Stimulated activated CD4-positive, alpha-beta T cell treated with anti-CD3 and anti-CD28 coated beads, Interleukin-1b, Interleukin-23, amount 100 ng/mL, for 48 hours (primary cell): Measurements from ENCODE around the gene R3HDM1.
"Not testable (repeated sequence)": the region's sequence is repeated elsewhere in the genome, so short reads cannot be mapped to it uniquely, and the experiment has no call there.

ENCODE experiments used
- DNase-seq: peaks from one replicate; pipeline ENCODE4 v3.0.0-alpha.2; 2020

Gene R3HDM1

DNA sequence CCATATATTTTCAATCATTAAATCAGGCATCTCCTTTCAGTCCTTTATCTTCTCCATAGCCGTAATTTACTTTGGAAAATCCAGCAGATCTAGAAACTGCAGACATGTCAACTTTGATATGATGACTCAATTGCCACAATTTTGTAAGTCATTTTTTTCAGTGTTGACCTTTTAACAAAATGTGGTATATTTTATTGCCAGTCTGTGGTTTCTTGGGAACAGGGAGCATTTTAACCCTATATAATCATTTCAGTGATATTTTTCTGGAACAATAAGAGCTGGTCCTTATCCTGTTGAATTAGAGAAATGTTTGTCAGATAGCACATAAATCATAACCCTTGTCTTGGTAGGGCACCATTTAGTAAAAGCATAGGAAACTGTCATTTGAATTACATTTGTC, 119.4 kb downstream of the R3HDM1 start:
- no peak for DNase-seq

DNA sequence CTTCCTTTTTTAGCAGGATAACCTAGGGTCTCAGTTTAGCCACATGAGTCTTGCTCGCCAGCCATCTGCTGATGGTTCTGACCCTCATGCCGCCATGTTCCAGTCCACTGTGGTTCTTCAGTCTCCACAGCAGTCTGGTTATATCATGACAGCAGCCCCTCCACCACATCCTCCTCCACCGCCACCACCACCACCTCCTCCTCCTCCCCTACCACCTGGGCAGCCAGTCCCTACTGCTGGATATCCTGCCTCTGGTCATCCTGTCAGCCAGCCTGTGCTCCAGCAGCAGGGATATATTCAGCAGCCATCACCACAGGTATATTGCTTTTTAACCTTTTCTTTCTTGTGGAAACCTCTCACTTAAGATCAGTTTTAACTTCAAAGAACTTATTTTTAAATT, 120.4 kb downstream of the R3HDM1 start:
- DNase-seq, result no peak

DNA sequence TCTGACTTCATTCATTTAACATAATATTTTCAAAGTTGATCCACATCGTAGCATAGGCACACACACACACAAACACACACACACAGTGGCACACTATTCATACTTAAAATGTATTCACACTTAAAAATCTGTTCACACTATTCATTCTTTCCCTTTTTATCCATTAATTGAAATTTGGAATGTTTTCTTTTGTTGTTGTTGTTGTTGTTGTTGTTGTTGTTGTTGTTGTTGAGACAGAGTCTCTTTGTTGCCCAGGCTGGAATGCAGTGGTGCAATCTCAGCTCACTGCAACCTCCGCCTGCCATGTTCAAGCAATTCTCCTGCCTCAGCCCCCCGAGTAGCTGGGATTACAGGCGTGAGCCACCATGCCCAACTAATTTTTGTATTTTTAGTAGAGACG, 123.0 kb downstream of the R3HDM1 start:
- DNase-seq, result not testable (repeated sequence)

DNA sequence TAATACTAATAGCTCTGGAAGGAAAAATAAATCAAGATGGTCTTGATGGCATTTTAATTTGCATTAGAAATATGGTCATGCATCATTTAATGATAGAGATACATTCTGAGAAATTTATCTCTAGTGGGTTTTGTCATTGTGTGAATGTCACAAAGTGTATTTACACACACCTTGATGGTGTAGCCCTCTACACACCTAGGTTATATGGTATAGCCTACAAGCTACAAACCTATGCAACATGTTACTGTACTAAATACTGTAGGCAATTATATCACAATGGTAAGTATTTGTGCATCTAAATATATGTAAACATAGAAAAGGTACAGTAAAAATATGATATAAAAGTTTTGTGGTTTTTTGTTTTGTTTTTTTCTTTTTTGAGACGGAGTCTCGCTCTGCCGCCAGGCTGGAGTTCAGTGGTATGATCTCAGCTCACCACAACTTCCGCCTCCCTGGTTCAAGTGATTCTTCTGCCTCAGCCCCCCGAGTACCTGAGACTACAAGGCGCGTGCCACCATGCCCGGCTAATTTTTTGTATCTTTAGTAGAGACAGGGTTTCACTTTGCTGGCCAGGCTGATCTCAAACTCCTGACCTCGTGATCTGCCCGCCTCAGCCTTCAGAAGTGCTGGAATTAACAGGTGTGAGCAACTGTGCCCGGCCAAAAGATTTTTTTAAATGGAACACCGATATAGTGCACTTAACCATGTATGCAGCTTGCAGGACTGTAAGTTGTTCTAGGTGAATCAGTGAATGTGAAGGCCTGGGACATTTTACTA, 126.7 kb downstream of the R3HDM1 start:
- DNase-seq, result peak; percentile 23

DNA sequence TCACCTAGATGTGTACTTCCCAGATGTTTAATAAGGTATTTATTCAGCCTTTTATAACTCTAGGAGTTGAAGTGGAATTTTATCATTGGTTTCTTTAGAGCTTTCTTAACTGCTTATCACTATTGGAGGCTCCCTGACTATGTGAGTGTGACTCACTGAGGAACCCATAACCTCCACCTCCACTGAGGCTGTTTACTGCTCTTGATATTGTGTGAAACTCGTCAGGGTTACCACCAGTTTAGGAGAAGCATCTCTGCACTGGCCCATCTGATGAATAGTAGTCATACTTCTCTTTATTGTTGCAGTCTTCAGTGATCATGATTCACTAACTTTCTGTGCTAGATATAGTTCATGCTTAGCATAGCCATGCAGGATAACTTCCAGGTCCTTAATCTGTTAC, 130.8 kb downstream of the R3HDM1 start:
- peak; percentile 8 for DNase-seq

DNA sequence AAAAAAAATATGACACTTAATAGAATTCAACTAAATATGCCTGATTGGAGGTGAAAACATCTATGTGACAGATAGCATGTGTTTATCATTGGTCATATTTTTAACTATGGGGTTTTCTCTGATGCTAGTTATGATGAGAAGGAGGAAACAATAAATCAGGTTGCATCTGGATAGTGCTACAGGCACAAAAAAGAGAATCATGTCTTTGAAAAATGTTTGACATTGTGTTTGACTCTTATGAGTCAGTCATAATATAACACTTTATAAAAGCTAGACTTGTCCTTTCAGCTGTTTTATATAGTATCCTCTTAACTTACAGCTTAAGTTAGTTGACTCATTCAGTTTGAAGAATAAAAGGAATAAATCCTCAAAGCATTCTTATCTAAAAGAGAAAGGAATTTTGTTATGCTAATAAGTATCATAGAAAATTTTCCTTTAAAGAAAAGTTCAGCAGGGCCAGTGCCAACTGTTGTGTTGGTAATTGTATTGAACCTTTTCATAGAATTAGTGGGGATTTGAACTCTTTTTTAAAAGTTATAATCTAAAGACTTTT, 131.9 kb downstream of the R3HDM1 start:
- DNase-seq, result no peak

DNA sequence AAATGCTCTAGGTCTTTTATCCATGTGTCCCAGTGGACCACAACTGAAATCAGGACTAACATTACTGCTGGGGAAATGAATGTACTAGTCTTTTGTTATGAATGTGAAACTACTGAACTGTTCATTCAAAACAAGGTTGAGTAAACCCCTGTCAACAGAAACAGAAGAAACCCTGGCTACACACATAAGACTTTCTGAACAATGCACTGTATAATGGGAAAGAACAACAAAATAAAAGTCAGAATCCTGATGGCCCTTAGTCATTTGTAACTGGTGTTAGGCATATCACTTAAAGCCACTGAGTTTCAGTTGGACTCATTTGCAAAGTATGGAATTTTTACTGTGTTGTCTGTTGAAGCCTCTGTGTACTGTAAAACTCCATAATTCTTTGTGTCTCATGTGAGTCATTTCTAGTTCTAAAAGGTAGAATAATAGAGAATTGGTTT, 133.4 kb downstream of the R3HDM1 start:
- DNase-seq, result no peak

DNA sequence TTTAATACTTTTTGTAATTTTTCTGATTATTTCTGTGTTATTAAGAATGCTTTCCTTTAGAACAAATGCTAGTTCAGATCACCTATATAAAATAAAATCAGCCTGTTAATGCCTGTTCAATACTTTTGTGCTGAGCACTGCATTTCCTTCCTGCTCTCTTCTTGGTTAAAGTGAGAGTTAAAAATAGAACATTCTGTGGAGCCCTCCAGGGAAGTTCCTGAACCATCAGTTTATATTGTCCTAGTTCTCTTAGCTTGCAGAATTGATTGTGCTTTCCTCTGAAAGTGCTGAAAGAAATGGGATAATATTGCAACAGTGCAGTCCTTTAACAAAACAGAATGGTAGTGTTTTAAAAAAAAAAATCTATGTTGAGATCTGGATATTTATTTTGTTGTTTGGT, 135.8 kb downstream of the R3HDM1 start:
- DNase-seq, result no peak

DNA sequence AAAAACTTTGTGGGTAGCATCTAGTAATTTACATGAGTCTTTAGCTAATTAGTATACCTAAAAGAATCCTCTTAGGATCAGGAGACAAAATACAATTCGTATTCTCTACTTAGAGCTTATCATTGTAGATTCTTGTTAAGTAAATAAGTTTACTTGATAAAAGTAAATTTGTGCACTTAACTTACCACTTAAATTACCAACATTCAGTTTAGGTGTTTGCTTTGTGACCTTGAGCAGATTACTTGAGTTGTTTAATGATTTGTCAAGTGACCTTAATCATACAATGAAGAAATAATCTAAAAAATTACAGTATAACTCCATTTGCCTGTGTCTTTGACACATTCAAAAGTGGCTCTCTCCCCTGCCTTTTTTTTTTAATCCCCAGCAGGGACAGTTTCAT, 143.2 kb downstream of the R3HDM1 start:
- no peak for DNase-seq

DNA sequence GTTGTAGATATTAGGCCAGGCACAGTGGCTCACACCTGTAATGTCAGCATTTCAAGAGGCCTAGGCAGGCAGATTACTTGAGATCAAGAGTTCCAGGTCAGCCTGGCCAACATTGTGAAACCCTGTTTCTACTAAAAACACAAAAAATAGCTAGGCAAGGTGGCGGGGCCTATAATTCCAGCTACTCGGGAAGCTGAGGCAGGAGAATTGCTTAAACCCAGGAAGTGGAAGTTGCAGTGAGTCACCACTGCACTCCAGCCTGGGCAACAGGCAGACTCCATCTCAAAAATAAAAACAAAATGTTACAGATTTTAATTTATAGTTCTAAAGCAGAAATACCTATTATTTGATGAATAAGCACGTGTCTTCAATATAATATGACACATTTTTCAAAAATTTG, 144.7 kb downstream of the R3HDM1 start:
- DNase-seq, result no peak

DNA sequence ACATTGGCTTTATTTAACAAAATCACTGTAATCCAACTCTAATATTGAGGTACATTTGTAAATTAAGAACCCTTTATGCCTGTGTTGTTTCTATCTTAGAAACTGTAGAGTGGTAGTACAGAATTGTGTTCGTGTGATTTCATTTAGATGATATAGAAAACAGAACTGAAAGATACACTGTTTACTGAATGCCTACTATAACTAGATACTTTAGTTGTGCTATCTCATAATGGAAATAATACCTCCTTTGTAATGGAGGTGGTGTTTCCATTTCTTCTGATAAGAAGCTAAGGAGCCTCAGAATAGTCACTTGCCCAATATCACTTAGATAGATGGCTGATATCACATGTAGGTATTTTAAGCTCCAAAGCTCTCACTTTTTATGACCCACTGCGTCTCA, 147.8 kb downstream of the R3HDM1 start:
- DNase-seq, result no peak

DNA sequence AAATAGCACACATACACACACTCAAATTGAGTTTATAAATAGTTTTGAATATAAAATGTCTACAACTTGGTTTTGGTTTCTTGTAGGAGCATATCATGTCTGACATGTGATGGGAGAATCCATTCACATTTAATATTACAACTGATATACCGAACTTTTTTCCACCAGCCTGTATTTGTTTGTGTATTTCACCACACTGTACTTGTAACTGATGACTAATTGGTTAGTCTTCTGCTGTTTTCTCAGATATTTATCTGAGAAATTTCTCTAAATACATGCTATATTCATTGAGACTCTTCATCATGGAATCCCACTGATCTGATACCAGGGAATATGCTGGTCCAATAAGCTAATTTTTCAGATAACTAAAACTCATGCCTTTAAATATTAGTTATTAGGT, 154.1 kb downstream of the R3HDM1 start:
- DNase-seq, result no peak

DNA sequence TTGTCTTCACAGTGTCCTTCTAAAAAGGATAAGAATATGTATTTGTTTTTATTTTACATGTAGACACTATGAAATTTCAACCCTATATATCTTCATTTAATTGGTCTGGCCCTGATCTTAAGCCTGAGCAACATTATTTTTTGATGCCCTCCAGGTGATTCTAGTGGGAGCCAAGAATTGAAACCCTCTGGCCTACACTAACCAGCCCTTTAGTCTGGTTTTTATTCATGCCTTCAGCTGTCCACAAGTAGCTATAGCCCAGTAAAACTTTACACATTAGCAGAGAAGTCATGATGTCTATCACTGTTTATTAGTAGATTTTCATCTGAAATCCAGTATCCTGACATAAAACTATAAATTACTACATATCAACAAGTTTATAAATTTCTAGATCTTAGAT, 157.7 kb downstream of the R3HDM1 start:
- no peak for DNase-seq

DNA sequence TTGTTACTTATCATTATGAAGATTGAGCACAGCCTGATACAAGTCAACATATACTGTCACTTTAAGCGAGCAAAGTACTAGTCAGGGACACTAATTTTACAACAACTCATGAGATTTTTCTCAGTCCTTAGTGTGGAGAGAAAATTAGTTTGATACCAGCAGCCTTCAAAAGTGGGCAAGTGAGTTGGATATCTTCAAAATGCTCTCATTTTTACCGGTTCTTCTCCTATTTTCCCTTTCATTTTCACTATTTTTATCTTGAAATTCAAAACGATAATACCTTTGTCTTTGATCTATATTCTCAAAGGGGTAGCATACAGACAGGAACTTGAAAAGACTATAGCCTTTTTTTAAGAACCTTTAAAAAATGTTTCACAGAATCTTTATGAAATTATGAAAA, 158.4 kb downstream of the R3HDM1 start:
- no peak for DNase-seq

DNA sequence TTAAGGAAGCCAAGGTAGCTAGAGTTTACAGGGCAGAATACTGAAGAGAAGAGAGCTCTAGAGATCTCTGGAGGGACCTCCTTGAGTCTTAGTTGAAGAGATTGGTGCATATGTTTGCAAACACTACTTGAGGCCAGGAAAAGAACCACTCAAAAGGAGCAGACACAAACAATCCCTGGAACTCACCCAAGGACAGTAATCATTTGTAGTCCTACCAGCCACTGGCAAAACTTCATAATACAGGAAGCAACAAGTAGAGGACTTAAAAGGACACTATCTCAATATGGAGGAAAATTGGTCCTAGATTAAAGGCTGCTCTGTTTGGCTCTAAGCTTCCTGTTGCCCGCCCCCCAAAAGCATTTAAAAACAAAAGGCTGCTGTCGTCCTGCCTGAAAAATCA, 163.4 kb downstream of the R3HDM1 start:
- no peak for DNase-seq

DNA sequence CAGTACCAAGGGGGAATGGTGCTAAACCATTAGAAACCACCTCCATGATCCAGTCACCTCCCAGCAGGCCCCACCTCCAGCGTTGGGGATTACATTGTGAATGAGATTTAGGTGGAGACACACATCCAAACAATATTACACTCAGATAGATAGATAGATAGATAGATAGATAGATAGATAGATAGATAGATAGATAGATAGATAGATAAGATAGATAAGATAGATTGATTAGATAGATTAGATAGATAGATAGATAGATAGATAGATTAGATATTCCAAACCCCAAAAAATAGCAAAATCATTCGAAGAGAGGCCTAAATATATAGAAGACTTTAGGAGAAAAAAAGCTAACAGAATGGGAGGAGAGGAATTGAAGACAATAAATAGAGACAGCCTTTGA, 167.6 kb downstream of the R3HDM1 start:
- DNase-seq, result no peak

DNA sequence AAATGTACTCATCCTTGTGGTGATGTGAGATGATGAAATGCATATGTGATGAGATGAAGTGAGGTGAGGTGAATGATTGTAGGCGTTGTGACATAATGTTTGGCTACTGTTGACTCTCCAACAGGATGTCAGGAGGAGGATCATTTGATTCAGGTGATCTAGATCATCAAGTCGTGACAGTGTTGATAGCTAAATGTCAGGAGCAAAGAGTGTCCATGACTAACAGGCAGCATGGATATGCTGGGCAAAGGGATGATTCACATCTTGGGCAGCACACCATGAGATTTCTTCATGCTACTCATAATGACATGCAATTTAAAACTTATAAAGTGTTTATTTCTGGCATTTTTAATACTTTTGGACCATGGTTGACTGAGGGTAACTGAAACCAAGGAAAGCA, 170.2 kb downstream of the R3HDM1 start:
- no peak for DNase-seq

DNA sequence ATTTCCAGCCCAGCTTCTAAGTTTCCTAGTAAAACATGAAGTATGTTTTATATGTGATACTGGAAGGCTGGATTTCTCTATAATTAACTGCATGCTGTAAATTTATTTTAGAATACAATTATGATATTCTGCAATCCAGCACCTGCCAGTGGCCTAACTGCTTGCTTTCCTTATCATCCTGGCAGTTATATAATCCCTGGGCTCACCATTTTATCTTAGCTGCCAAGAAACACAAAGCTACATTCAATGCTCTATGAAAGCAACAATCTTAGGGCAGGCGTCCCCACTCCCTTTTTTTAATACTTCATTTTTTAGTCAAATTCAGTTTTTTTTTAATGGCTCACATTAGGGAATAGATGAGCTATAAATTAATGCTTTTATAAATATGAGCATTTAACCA, 172.0 kb downstream of the R3HDM1 start:
- no peak for DNase-seq

DNA sequence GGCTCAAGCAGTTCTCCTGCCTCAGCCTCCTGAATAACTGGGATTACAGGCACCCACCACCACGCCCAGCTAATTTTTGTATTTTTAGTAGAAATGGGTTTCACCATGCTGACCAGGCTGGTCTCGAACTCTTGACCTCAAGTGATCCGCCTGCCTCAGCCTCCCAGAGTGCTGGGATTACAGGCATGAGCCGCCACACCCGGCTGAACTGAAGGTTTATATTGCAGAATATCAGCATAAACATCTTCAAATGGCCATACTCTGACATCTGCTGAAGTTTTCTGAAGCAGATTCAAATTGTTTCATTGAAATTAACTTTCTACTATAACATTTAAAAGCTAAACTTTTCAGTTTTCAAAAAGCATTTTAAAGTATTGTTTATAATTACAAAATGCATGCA, 172.8 kb downstream of the R3HDM1 start:
- DNase-seq, result not testable (repeated sequence)

DNA sequence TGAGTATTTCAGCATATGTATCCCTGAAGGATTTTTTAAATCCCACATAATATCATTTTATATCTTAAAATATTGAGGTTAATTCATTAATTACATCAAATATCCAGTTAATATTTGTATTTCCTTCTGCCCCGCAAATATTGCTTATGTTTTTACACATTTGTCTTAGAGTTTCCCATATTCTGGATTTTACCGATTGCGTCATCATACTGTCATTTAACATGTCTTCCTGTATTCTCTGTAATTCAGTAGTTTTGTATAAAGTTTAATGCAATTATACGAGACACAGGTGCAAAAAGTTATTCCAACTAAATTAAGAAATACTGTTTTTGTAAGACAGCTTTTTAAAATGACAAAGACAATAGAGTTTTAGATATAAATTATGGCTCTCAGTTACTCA, 176.9 kb downstream of the R3HDM1 start:
- no peak for DNase-seq

DNA sequence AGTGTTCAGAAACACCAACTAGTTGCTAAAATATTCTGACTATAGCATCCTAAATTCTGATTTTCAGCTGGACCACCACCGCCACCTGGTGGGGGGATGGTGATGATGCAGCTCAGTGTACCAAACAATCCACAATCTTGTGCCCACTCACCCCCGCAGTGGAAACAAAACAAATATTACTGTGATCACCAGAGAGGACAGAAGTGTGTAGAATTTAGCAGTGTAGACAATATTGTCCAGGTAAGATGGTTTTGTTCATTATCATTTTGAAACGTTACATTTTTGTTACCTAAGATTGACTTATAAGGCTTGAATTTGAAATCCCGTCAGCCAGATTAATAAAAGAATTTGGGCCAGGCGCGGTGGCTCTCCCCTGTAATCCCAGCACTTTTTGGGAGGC, 178.7 kb downstream of the R3HDM1 start:
- DNase-seq, result peak; percentile 65

DNA sequence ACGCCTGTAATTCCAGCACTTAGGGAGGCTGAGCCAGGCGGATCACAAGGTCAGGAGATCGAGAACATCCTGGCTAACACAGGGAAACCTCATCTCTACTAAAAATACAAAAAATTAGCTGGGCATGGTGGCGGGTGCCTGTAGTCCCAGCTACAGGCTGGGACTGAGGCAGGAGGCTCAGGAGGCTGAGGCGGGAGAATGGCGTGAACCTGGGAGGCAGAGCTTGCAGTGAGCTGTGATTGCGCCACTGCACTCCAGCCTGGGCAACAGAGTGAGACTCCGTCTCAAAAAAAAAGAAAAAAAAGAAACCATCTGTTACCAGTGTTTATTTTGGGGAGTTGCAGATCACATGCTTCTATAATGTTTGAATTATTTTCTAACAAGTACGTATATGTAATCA, 183.8 kb downstream of the R3HDM1 start:
- not testable (repeated sequence) for DNase-seq

DNA sequence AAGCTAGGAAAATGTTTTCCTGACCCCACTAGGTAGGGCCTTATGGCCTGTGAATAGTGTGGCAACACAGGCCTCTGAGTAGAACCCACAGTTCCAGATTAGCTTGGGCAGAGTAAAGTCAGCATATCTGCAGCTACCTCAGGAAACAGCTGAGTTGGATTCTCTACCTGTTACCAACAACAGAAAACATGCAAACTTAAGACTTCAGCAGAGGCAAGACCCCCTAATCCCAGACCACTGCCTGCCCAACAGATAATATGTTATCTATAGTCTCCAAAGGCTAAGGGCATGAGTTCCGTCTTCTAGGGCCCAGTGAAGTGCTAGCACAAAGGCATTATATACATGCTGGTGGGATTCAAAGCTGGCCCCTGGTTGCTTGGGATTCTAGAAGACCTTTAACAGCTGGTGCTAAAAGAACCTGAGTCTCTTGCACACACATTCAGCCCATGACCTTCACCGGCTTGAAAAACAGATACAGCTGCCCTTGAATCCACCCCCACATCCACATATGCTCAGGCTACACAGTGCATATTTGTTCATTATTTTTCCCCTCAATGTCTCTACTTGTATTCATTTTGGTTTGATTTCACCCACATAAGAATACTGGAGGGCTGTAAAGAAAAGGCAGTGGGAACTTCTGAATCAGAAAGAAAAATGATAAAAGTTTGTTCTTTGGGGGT, 196.9 kb downstream of the R3HDM1 start:
- no peak for DNase-seq

DNA sequence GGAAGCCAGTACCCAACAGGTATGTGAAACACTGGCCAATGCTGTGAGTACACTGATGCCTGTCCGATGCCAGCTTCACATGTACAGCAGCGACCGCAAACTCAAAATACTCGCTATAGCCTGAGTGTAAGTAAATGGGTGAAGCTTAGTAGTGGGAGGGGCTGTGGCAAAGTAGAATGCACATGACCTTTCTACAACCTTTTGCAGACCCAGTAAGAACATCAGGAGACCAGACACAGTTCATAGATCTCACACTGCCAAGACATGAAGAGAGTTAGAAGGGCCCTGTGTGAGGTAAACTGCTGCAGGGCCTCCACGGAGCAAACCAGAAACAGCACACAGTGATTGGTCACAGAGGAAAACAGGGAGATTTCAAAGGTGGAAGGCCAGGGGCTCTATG, 201.3 kb downstream of the R3HDM1 start:
- no peak for DNase-seq
